T-helper 2 cell treated with Interferon-gamma antibody and Interleukin-4, amounts not matched to agents 5 μg/mL and 100 μg/mL, for 36 hours (primary cell): ENCODE data around the gene CEP112.

Experiments used
- DNase-seq: peaks from one replicate; pipeline ENCODE4 v3.0.0; 2021; ENCODE audit warnings: low spot score
- H3K27ac Mint-ChIP-seq: one replicate; pipeline ENCODE4 v1.8.0; 2021; ENCODE audit warnings: mild to moderate bottlenecking, mixed read lengths
- H3K27me3 Mint-ChIP-seq: one replicate; pipeline ENCODE4 v1.8.0; 2021; ENCODE audit warnings: low read depth, mixed read lengths
- H3K36me3 Mint-ChIP-seq: one replicate; pipeline ENCODE4 v1.8.0; 2021; ENCODE audit warnings: low read depth, mixed read lengths
- H3K4me1 Mint-ChIP-seq: one replicate; pipeline ENCODE4 v1.8.0; 2021; ENCODE audit warnings: low read depth, mixed read lengths
- H3K4me3 Mint-ChIP-seq: one replicate; pipeline ENCODE4 v1.8.0; 2022; ENCODE audit warnings: mild to moderate bottlenecking, moderate library complexity, mixed read lengths
- H3K9me3 Mint-ChIP-seq: one replicate; pipeline ENCODE4 v1.8.0; 2021; ENCODE audit warnings: mixed read lengths

CEP112 gene

DNA sequence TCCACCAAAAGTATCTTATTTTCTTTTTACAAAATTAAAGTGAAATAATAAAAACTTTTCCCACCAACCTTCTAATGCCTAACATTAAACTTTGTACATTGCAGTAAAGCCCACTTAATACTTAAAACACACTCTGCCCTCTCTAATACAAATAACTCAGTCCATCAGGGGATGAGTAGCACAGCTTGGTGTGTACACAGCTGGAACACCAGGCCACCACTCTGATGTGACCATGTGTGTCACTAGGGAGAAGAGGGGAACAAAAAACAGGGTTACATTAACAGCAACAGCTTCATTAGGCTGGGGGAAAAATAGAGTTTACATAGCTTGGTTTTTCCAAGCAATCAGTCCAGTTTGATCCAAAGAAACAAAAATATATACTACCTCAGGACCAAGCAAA is 295.0 kb downstream of the CEP112 start:
- no peaks in the 10 kb centered on the region for H3K9me3 Mint-ChIP-seq
- no peak for DNase-seq
- H3K27me3 Mint-ChIP-seq = no peaks in the 10 kb centered on the region
- H3K4me3 Mint-ChIP-seq = no peak overlapping the region
- H3K4me1 Mint-ChIP-seq = no peaks in the 10 kb centered on the region
- H3K36me3 Mint-ChIP-seq = no peaks in the 10 kb centered on the region
- no peak overlapping the region for H3K27ac Mint-ChIP-seq

DNA sequence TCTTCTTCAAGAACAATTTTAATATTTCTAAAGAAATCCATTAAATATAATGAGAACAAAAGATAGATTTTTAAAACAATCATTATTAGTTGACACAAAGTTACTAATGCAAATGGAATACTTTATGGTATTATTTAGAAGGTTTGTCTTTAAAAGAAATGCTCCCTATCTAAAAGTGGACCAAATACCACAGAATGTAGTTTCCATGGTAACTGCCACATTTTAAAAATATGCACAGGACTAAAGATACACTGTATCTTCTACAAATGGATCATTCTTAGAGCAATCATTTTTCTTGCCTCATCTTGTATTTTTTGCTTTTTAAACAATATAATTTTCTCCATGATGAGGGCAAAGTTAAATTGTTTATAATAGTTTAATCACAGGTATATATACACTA is 296.0 kb downstream of the CEP112 start:
- no peaks in the 10 kb centered on the region for H3K9me3 Mint-ChIP-seq
- H3K27ac Mint-ChIP-seq = no peak overlapping the region
- DNase-seq = no peak
- no peaks in the 10 kb centered on the region for H3K36me3 Mint-ChIP-seq
- no peaks in the 10 kb centered on the region for H3K4me1 Mint-ChIP-seq
- no peak overlapping the region for H3K4me3 Mint-ChIP-seq
- H3K27me3 Mint-ChIP-seq = no peaks in the 10 kb centered on the region

DNA sequence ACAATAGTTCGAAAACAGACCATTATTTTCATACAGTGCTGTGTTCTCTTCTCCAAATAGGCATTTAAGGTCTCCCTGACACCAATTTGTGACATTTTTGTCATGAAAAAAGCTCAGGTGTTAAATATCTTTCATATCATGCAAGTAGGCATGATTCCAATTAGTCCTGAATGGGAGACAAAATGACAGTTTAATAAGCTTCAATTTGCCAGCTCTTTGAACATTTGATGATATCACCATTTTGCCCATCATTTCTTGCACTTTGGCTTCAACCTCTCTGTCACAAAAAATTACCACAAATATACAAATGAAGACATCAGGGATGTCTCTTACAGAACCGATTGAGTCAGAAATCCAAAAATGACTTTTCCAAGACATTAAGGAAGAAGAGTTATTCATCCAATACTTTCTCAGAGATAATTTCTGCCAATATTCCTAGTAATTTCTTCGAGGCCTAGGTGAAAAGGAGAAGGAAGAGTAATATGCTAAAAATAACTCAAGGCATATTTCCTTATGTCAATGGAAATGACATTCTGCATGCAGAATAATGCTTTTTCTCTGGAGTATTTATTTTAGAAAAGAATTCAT is 298.1 kb downstream of the CEP112 start:
- DNase-seq = no peak
- H3K27me3 Mint-ChIP-seq = no peaks in the 10 kb centered on the region
- H3K4me3 Mint-ChIP-seq = no peak overlapping the region
- no peak overlapping the region for H3K27ac Mint-ChIP-seq
- H3K36me3 Mint-ChIP-seq = no peaks in the 10 kb centered on the region
- H3K9me3 Mint-ChIP-seq = no peaks in the 10 kb centered on the region
- no peaks in the 10 kb centered on the region for H3K4me1 Mint-ChIP-seq

DNA sequence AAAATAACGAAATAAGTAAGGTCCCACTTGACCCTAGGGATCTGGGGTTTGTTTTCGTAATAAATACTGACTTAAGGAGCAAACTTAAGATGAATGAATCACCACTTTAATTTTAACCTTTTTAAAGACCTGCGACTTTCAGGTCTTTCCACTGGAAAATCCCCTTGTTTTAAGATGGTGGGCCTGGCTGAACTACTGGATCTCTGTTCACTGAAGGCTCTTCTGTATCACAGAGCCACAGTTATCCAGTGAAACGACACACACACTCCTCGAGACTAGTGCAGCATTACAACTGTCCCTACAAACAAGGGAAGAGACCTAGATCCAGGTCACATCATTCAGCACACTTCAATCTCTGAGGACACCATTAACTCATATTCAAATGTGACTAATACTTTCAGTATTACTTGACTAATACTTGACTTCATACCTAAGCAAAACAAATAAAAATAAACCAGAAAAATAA is 299.0 kb downstream of the CEP112 start:
- no peaks in the 10 kb centered on the region for H3K36me3 Mint-ChIP-seq

DNA sequence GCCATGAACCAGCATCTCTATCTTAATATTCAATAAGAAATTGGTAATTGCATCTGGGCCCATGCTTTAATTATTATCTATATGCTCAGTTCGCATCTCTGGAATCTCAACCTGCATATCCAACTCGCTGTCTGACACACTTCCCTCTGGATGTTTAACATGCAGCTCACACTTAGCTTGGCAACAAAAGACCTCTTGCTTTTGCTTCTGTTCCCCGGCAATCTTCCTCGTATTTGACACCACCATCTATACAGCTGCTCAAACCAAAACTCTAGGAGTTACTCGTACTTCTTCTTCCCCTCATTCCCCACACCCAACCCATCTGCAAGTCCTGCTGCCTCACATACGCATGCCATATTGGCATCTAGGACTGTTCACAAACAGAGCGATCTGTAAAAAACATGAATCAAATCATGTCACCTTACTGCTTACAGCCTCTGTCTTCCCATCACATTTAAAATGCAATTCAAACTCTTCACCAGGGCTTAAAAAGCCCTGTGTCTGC is 300.6 kb downstream of the CEP112 start:
- no peaks in the 10 kb centered on the region for H3K36me3 Mint-ChIP-seq
- no peak for DNase-seq
- no peaks in the 10 kb centered on the region for H3K4me1 Mint-ChIP-seq
- no peaks in the 10 kb centered on the region for H3K27me3 Mint-ChIP-seq
- no peak overlapping the region for H3K4me3 Mint-ChIP-seq
- no peak overlapping the region for H3K27ac Mint-ChIP-seq
- H3K9me3 Mint-ChIP-seq = no peaks in the 10 kb centered on the region

More for the DNA sequence above, 299.0 kb downstream of the CEP112 start:
- no peak for DNase-seq
- Mint-ChIP-seq H3K4me3 (no peak overlapping the region), H3K27ac (no peak overlapping the region), H3K4me1 (no peaks in the 10 kb centered on the region), H3K27me3 (no peaks in the 10 kb centered on the region), H3K9me3 (no peaks in the 10 kb centered on the region)

DNA sequence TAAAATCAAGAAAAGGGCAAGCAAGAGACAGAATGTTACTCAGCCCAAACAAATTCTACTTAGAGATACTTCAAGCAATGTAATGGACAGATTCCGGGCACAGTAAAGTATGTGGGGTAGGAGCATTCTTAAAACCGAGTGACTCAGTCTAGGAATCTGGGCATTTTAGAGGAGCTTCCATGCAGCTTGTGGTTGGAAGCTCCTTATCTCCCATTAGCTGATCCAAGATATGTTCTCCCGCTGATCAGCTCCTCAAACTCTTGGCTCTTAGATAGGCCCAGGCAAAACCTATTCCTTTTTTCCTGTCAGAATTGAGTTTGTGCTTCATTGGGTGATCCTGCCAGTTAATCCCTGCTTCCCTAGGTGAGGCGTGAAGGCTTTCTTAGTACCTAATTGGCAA is 303.3 kb downstream of the CEP112 start:
- DNase-seq = no peak
- Mint-ChIP-seq H3K27me3 (no peaks in the 10 kb centered on the region), H3K9me3 (no peaks in the 10 kb centered on the region), H3K27ac (no peak overlapping the region), H3K4me1 (no peaks in the 10 kb centered on the region), H3K36me3 (no peaks in the 10 kb centered on the region), H3K4me3 (no peak overlapping the region)

DNA sequence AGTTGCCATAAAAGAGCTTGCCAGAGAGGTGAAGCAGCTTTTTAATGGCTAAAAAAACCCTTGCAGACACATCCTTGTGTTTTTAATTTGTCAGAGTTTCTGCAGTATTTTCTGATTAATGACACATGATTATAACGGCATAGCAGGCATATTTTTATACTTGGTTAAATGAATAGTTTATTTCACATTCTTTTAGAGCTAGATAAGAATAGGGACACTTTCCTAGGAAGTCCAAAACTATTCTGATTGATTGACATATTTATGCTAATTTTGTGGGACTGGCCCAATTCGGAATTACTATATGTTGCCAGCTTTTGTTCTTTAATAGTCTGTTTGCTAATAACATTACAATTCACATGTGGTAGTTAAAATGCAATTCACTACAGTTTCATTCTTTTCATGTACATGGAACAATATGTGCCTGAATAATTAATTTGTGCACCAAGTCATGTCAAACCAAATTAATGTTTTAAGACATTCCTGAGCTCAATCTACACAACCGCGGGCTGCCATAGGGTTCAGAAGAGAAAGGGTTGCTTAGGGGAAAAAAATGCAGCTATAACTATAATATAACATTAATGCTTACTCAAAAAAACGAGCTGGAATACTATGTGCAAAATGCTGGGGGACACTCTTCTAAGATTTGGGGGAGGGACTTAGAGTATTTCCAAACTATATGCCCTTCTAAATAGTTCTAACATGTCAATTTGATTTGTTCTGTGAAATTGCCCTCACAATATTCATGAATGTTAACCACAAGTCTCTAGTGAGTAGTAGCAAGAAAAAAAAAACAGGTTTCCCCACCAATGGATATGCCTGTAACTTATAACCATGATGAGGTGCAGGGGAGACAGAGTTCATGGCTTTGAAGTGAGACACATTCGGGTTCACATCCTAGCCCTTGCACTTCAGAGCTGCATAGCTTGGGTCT is 305.4 kb downstream of the CEP112 start:
- H3K36me3 Mint-ChIP-seq = no peaks in the 10 kb centered on the region

DNA sequence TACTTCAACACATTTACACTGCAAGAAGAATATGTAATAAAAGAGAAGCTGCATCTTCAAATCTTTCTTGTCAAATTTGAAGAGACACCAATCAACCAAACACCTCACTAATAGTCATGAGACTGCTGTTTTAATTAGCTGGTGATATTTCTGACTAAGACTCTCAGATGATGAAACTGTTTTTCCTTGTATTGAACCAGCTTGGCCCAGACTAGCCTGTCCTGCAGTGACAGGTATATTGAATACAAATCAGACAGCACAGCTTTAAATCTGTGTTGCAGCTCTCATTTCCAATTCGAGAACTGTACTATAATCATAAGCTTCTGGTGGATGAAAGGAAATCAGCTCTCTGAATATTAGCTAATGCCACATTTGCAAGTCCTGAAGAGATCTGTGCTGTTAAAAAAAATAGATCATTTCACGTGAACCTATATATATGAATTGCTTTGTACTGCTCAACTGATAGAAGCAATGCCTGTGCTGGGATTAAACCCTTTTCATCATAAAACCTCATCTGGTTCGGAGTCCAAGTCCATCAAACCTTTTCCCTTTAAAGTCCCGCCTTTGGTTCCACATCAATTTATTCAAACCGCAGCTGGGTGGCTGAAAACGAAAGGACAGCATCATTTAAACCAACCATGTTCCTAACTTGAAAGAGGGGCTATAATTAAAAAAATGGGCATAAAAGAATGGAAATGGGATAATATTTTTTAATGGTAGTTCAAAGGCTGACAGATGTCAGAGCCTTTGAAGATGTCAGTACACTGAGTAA is 306.2 kb downstream of the CEP112 start:
- Mint-ChIP-seq H3K27ac (no peak overlapping the region), H3K36me3 (no peaks in the 10 kb centered on the region), H3K9me3 (no peaks in the 10 kb centered on the region), H3K4me1 (no peaks in the 10 kb centered on the region), H3K27me3 (no peaks in the 10 kb centered on the region), H3K4me3 (no peak overlapping the region)
- DNase-seq = no peak

More for the DNA sequence above, 305.4 kb downstream of the CEP112 start:
- Mint-ChIP-seq H3K9me3 (no peaks in the 10 kb centered on the region), H3K4me1 (no peaks in the 10 kb centered on the region), H3K27me3 (no peaks in the 10 kb centered on the region), H3K27ac (no peak overlapping the region), H3K4me3 (no peak overlapping the region)
- no peak for DNase-seq

DNA sequence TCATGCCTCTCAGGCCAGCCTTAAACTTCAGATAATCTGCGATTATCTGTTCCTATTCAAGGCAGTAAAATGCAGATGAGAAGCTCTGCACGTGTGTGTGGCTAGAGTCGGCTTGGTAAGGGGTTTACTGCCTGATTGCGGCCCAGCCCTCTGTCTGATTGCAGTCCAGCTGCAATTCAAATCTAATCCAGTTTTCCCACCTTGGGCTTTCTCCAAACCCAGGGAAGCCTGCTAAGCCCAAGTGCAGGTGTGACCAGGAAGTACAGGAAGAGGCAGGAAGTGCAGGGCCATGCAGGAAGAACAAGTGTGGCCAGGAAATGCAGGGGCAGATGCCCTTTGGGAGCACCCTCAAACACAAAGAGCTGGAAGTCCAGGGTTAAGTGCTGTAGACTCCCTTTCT is 314.9 kb downstream of the CEP112 start:
- DNase-seq = no peak
- peaks cover 9% of the 10 kb centered on the region for H3K27me3 Mint-ChIP-seq
- peaks cover 7% of the 10 kb centered on the region for H3K9me3 Mint-ChIP-seq
- H3K4me3 Mint-ChIP-seq = no peak overlapping the region
- no peak overlapping the region for H3K27ac Mint-ChIP-seq
- H3K36me3 Mint-ChIP-seq = no peaks in the 10 kb centered on the region
- H3K4me1 Mint-ChIP-seq = no peaks in the 10 kb centered on the region

DNA sequence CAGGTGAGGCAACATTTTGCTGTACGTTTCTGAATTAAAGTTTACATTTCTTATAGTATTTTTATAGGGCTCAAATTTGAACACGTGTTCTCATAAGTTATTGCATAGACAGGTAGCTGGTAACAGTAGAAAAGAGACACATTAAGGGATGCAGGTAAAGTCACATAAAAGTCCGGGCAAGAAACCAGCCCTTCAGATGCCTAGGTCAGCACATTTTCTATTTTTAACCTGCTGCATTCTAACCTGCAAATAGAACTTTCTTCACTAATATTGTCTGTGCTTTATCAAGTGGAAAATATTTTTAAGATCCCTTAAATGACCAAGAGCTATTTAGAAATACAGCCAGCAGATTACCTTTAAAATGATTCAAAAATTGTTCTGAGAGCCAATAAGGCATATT is 323.1 kb downstream of the CEP112 start:
- H3K27ac Mint-ChIP-seq = no peak overlapping the region
- H3K27me3 Mint-ChIP-seq = peaks cover 12% of the 10 kb centered on the region
- no peaks in the 10 kb centered on the region for H3K9me3 Mint-ChIP-seq
- no peak overlapping the region for H3K4me3 Mint-ChIP-seq
- no peak for DNase-seq
- no peaks in the 10 kb centered on the region for H3K36me3 Mint-ChIP-seq
- H3K4me1 Mint-ChIP-seq = no peaks in the 10 kb centered on the region

DNA sequence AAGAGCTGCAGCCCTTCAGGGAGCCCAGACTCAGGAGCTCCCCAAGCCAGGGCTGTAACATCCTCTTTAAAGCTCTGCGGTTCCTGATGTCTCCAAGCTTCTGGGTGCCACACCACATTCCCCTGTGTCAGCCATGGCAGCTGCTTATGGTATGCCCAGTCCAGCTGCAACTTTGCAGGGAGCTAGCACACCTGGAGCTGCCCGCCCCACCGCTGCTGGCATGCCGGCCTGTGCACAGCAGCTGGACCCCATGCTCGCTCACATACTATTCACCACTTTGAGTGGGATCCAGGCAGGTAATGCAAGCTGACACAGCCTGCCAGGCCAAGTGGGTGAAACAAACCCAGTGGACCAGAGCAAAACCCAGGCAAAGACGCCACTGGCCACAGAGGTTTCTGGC is 324.9 kb downstream of the CEP112 start:
- Mint-ChIP-seq H3K4me1 (no peaks in the 10 kb centered on the region), H3K27me3 (peaks cover 5% of the 10 kb centered on the region), H3K4me3 (no peak overlapping the region), H3K27ac (no peak overlapping the region), H3K36me3 (no peaks in the 10 kb centered on the region), H3K9me3 (no peaks in the 10 kb centered on the region)
- DNase-seq = no peak

DNA sequence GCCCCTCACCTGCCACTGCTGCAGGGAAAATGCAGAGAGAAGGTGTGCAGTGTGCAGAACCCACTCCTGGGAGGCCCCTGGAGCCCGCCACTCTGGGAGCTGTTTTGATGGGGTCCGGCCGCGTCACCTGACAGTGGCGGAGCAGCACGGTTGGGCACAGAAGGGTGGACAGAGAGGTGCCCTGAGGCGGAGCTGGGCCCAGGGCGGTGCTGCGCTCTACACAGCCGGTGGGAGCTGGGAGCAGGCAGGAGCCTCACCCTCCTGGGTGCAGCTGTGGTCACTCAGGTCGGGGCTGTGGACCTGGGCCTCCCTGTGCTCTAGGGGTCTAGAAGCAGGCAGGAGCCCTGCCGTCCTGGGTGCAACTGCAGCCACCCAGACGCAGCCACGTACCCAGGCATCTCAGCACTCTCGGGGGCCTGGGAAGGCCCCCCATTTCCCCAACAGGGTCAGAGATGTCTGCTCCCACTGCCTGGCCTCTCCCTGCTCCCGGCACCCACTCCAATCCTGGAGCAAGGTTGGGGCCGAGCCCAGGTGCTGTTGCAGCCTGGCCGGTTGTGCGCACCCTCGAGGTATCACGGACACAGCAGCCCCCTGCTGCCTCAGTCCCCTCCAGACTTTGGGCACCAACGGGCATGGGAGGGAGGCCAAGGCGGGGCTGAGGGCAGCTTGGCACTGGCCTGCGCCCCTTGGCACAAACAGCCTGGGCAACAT is 326.1 kb downstream of the CEP112 start:
- no peak for DNase-seq
- peaks cover 5% of the 10 kb centered on the region for H3K27me3 Mint-ChIP-seq
- no peaks in the 10 kb centered on the region for H3K36me3 Mint-ChIP-seq
- no peak overlapping the region for H3K27ac Mint-ChIP-seq
- H3K9me3 Mint-ChIP-seq = no peaks in the 10 kb centered on the region
- H3K4me1 Mint-ChIP-seq = no peaks in the 10 kb centered on the region
- no peak overlapping the region for H3K4me3 Mint-ChIP-seq

DNA sequence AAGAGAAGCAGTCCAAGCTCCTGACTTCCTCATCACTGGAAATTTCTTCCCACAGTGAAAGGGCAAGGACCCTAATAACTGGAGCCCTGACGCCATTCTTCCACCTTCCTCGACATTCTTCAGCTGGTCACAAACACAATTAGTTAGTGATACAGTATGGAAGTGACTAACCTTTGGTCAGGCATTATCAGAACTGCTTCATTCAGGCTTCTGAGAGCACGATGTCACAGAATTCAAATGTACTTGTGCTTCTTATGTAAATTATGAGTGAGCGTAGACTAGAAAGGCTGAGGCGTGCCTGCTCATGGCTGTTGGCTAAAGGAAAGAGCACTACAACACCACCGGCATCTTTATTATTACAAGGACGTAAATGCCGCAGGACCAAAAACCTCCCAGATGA is 327.5 kb downstream of the CEP112 start:
- no peak overlapping the region for H3K27ac Mint-ChIP-seq
- no peaks in the 10 kb centered on the region for H3K9me3 Mint-ChIP-seq
- H3K4me3 Mint-ChIP-seq = no peak overlapping the region
- no peaks in the 10 kb centered on the region for H3K4me1 Mint-ChIP-seq
- no peaks in the 10 kb centered on the region for H3K27me3 Mint-ChIP-seq
- H3K36me3 Mint-ChIP-seq = no peaks in the 10 kb centered on the region
- no peak for DNase-seq
